Thyroid gland (tissue), 4 donors: ENCODE data around the gene ABCA4. TPM values are rescaled to one million over a fixed set of nuclear protein-coding genes. Genes with fewer than 3 reads are reported as not detected.
"Not testable (repeated sequence)": the region's sequence is repeated elsewhere in the genome, so short reads cannot be mapped to it uniquely, and the experiment has no call there.

Experiments used
- DNase-seq, 2 donors: peaks; one replicate each; pipeline ENCODE4 v3.0.0-alpha.2; 2019
- H3K27ac ChIP-seq, 3 donors: fragments of 200-600 bp; sonication (generic); 1 replicate in 2 of 3; 2 replicates in 1 of 3; pipeline ENCODE4 v1.5.1; 2016 to 2019; ENCODE audit warnings: mild to moderate bottlenecking in 1 of 3, moderate library complexity in 1 of 3
- H3K27me3 ChIP-seq: fragments of 200-600 bp; sonication (generic); one replicate; pipeline ENCODE4 v1.5.1; 2019
- H3K36me3 ChIP-seq, 2 donors: fragments of 200-600 bp; sonication (generic); one replicate each; pipeline ENCODE4 v1.5.1; 2016 to 2019
- H3K4me1 ChIP-seq, 2 donors: fragments of 200-600 bp; sonication (generic); one replicate each; pipeline ENCODE4 v1.5.1; 2017 to 2019
- H3K4me3 ChIP-seq, 3 donors: fragments of 200-600 bp; sonication (generic); replicated peaks in 1 of 3; 1 replicate in 2 of 3; 2 replicates in 1 of 3; pipeline ENCODE4 v1.5.1; 2016; ENCODE audit warnings: mild to moderate bottlenecking in 1 of 3
- H3K9me3 ChIP-seq: fragments of 200-600 bp; sonication (generic); one replicate; pipeline ENCODE4 v1.5.1; 2017
- POLR2A ChIP-seq, 2 donors: fragments of 450-650 bp; IDR thresholded peaks; one replicate each; pipeline ENCODE4 v1.6.1; 2017; ENCODE audit warnings: antibody characterized with exemption in 2 of 2, mild to moderate bottlenecking in 2 of 2, moderate library complexity in 1 of 2
- WGBS, 2 donors: methylation state at CpG; one replicate each; pipeline ENCODE4 v1.1.5; 2017; 5-methylcytosine and 5-hydroxymethylcytosine counted together
- intact Hi-C: fragments of 100-400 bp; cut with DNase I; formaldehyde crosslinking; loops from one replicate; pipeline ENCODE4 v1.15.1; 2023
- total RNA-seq, 4 donors: library from RNA; depleted of rRNA; stranded (reverse); fragments of >200 nt; gene quantifications; one replicate each; pipeline ENCODE4 v1.2.3, GENCODE V29; 2016
- TF ChIP-seq, protein P1 (sequence below), 6 experiments: fragments of 200-600 bp in 3 of 6; fragments of 450-650 bp in 3 of 6; sonication (generic) in 3 of 6; IDR thresholded peaks; one replicate each; pipeline ENCODE4 v1.5.1; 2016 to 2019; ENCODE audit warnings: antibody characterized with exemption in 6 of 6, mild to moderate bottlenecking in 2 of 6, inconsistent platforms in 1 of 6, moderate library complexity in 1 of 6

The ABCA4 gene
- total RNA-seq, 4 donors from 2014 or later = 0.44 to 1.0 (median 0.82) TPM

DNA sequence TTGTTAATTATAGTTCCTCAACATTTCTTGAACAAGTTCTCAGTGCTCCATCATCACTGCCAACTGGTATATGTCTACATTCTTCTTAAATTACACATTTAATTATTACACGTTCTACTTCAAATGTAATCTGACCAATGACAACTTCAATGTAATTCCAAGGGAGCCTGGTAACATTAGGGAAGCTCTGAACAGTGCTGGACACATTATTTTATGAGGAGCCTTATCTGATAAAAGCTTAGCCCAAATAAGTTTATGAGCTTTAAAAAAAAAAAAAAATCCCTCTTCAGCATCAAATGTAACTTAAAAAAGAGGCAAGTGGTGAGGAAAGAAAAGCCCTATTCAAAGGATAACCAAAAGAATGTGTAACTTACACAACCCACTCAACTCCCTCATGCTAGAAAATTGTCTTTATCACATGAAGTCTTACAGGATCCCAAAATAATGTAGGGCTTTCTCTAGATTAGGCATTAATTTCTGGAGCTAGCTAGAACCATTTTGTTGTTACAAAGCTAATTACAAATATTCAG lies 35.2 kb upstream of the ABCA4 start:
- TF ChIP-seq, protein P1, sequence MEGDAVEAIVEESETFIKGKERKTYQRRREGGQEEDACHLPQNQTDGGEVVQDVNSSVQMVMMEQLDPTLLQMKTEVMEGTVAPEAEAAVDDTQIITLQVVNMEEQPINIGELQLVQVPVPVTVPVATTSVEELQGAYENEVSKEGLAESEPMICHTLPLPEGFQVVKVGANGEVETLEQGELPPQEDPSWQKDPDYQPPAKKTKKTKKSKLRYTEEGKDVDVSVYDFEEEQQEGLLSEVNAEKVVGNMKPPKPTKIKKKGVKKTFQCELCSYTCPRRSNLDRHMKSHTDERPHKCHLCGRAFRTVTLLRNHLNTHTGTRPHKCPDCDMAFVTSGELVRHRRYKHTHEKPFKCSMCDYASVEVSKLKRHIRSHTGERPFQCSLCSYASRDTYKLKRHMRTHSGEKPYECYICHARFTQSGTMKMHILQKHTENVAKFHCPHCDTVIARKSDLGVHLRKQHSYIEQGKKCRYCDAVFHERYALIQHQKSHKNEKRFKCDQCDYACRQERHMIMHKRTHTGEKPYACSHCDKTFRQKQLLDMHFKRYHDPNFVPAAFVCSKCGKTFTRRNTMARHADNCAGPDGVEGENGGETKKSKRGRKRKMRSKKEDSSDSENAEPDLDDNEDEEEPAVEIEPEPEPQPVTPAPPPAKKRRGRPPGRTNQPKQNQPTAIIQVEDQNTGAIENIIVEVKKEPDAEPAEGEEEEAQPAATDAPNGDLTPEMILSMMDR (IDR thresholded peaks at IDR 0.05) = no peak
- TF ChIP-seq POLR2A (IDR thresholded peaks at IDR 0.05) = no peak
- Histone ChIP-seq H3K27ac (no peak overlapping the region), H3K9me3 (no peaks in the 10 kb centered on the region), H3K27me3 (no peaks in the 10 kb centered on the region), H3K36me3 (no peaks in the 10 kb centered on the region), H3K4me3 (no peak overlapping the region), H3K4me1 (peaks cover 12 to 19% of the 10 kb centered on the region in 2 donors)
- DNase-seq = no peak
- intact Hi-C loops = no loop called here
- 84 to 91% methylated on average over 1 of the region's 1 CpG for WGBS, 2 donors

DNA sequence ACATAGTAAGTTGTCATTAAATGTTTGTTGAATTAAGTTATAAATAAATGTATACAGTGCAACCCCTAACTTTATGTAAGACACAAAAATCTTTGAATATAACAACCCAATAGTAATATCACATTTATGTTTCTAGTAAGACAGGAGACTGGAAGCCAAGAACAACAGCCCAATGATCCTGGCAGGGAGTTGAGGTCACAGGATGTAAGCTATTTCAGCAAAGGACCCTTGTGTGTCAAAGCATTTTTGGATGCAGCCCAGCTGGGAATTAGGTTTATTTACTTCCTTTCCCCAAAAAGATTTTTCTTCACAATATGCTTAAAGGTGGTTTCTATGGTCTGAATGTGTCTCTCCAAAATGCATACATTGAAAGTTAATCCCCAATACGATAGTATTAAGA lies 34.0 kb upstream of the ABCA4 start:
- no peaks in the 10 kb centered on the region for H3K36me3 ChIP-seq
- WGBS, 2 donors = 83% methylated on average over 1 of the region's 1 CpG
- H3K27ac ChIP-seq = peak overlapping the region in 1 of 3 donors; percentile 61
- H3K9me3 ChIP-seq = no peaks in the 10 kb centered on the region
- intact Hi-C loops = no loop called here
- no peaks in the 10 kb centered on the region for H3K27me3 ChIP-seq
- DNase-seq = peak; percentile 42 to 46
- TF ChIP-seq, protein P1 (IDR thresholded peaks at IDR 0.05) = no peak
- no peak for TF ChIP-seq POLR2A (IDR thresholded peaks at IDR 0.05)
- peaks cover 12% of the 10 kb centered on the region in 2 donors for H3K4me1 ChIP-seq
- H3K4me3 ChIP-seq = no peak overlapping the region

DNA sequence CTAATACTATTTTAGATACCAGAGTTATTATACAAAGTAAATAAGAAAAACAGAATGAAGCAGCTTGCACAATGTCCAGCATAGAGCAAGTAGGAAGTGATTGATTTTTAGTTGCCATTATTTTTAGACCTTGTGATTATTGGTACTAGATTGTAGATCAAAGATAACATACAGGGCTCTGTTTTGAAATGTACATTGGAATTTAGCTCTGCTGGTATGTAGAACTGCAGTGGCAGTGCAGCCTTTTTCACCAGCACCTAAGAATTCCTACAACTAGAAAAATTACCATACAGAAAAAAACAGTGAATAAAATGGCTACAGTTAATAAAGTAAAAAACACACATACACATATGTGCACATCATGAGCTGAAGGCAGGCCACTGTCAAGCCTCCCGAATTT lies 32.2 kb upstream of the ABCA4 start:
- TF ChIP-seq POLR2A (IDR thresholded peaks at IDR 0.05) = no peak
- TF ChIP-seq, protein P1 (IDR thresholded peaks at IDR 0.05) = no peak
- no peak overlapping the region for H3K4me3 ChIP-seq
- no peak for DNase-seq
- H3K27ac ChIP-seq = no peak overlapping the region
- peaks cover 12 to 15% of the 10 kb centered on the region in 2 donors for H3K4me1 ChIP-seq
- 65 to 80% methylated on average over 1 of the region's 1 CpG for WGBS, 2 donors
- H3K36me3 ChIP-seq = no peaks in the 10 kb centered on the region
- H3K27me3 ChIP-seq = no peaks in the 10 kb centered on the region
- intact Hi-C loops = no loop called here
- H3K9me3 ChIP-seq = no peaks in the 10 kb centered on the region

DNA sequence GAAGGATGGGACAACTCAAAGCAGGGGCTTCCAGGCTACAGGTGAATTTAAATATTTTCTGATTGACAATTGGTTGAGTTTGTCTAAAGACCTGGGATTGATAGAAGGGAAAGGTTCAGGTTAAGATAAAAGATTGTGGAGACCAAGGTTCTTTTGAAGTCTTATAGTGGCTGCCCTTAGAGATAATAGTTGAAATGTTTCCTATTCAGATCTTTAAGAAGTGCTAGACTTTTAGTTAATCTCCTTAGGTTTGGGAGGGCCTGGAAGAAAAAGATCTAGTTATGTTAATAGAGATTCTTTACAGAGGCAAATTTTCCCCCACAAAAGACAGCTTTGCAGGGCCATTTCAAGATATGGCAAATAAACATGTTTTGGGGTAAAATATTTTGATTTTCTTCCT lies 28.2 kb upstream of the ABCA4 start:
- H3K4me3 ChIP-seq, H3K9me3 ChIP-seq, H3K4me1 ChIP-seq, H3K27ac ChIP-seq, H3K36me3 ChIP-seq, H3K27me3 ChIP-seq, intact Hi-C loops, DNase-seq: not testable (repeated sequence)

DNA sequence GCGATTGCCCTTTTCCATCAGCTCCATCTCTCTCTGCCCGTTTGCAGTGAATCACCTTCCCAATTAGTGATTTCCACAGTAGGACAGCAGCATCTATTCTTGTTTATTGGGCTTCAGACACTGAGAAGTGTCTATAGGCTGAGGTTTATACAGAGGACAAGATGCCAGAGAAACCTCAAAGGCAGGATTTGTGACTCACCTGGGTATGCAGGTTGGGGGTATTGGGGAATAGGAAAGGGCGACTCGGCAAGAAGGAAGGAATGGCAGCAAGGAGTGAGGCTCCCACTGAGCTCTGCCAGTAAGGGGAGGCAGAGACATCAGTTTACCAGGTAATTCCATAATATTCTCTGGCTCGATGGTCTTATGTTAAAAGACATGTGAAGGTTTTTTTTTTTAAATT lies 25.3 kb upstream of the ABCA4 start:
- TF ChIP-seq POLR2A (IDR thresholded peaks at IDR 0.05) = no peak
- TF ChIP-seq, protein P1 (IDR thresholded peaks at IDR 0.05) = no peak
- 92 to 94% methylated on average over 5 of the region's 5 CpGs for WGBS, 2 donors
- H3K4me1 ChIP-seq = peaks cover 6 to 19% of the 10 kb centered on the region in 2 donors

DNA sequence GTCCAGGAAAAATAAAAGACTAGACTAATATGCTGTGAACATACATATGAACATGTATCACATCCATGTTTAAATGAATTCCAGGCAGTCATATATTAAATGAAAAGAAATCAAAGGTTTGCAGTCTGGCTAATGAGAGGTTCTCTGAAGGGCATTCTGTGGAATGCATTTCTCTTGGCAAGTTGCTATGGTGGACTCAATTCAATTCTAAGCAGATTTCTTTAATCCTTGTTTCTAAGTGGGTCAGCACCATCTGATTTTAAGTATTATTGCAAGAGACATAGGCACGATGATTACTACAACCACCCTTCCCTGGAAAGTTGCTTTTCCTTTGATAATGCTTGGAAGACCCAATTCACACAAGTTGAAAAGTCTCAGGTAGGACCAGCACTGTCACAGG lies 23.9 kb upstream of the ABCA4 start:
- H3K4me3 ChIP-seq = no peak overlapping the region
- intact Hi-C loops = no loop called here
- no peaks in the 10 kb centered on the region for H3K36me3 ChIP-seq
- TF ChIP-seq POLR2A (IDR thresholded peaks at IDR 0.05) = no peak
- TF ChIP-seq, protein P1 (IDR thresholded peaks at IDR 0.05) = no peak
- no peaks in the 10 kb centered on the region for H3K27me3 ChIP-seq
- H3K4me1 ChIP-seq = peaks cover 5 to 19% of the 10 kb centered on the region in 2 donors
- 59 to 86% methylated on average over 1 of the region's 1 CpG for WGBS, 2 donors
- H3K27ac ChIP-seq = no peak overlapping the region
- H3K9me3 ChIP-seq = no peaks in the 10 kb centered on the region
- DNase-seq = no peak

More for the DNA sequence above, 25.3 kb upstream of the ABCA4 start:
- no peak overlapping the region for H3K27ac ChIP-seq
- H3K9me3 ChIP-seq = no peaks in the 10 kb centered on the region
- DNase-seq = no peak
- intact Hi-C loops = no loop called here
- no peaks in the 10 kb centered on the region for H3K36me3 ChIP-seq
- no peaks in the 10 kb centered on the region for H3K27me3 ChIP-seq
- H3K4me3 ChIP-seq = no peak overlapping the region
